GM23338 (cell line): ENCODE measurements around the gene FASTK. TPM values are rescaled to one million over a fixed set of nuclear protein-coding genes. Genes with fewer than 3 reads are reported as not detected.
A peak's percentile ranks its signal among the peaks of the same experiment; 100 is the strongest.

Source experiments
- ATAC-seq: fragments of 200-7000 bp; cut with Tn5 transposase; 3 replicates; pipeline ENCODE4 v1.9.1; 2020
- DNase-seq: peaks from one replicate; pipeline ENCODE4 v3.0.0-alpha.2; 2015; ENCODE audit warnings: low spot score
- H2AFZ ChIP-seq: fragments of 200-600 bp; sonication (generic); 2 replicates; pipeline ENCODE4 v1.8.0; 2016; ENCODE audit warnings: antibody characterized with exemption, mild to moderate bottlenecking, moderate library complexity
- H3F3A ChIP-seq: fragments of 200-600 bp; sonication (generic); replicated peaks from 2 replicates; pipeline ENCODE4 v1.8.0; 2017; ENCODE audit warnings: antibody characterized with exemption, mixed run types, low read depth
- H3K27ac ChIP-seq: fragments of 200-600 bp; sonication (generic); 2 replicates; pipeline ENCODE4 v1.6.1; 2016; ENCODE audit warnings: low read depth
- H3K27me3 ChIP-seq: fragments of 200-600 bp; sonication (generic); 2 replicates; pipeline ENCODE4 v1.8.0; 2016; ENCODE audit warnings: mild to moderate bottlenecking, mixed run types, moderate library complexity; ENCODE audit not compliant: insufficient read depth
- H3K36me3 ChIP-seq: fragments of 200-600 bp; sonication (generic); 2 replicates; pipeline ENCODE4 v1.8.0; 2016; ENCODE audit warnings: mild to moderate bottlenecking; ENCODE audit not compliant: insufficient read depth
- H3K4me1 ChIP-seq: fragments of 200-600 bp; sonication (generic); 2 replicates; pipeline ENCODE4 v1.8.0; 2016; ENCODE audit warnings: mild to moderate bottlenecking, moderate library complexity; ENCODE audit not compliant: insufficient read depth
- H3K4me2 ChIP-seq: fragments of 200-600 bp; sonication (generic); 2 replicates; pipeline ENCODE4 v1.7.1; 2017; ENCODE audit warnings: mixed run types
- H3K4me3 ChIP-seq: fragments of 200-600 bp; sonication (generic); 2 replicates; pipeline ENCODE4 v1.6.1; 2016; ENCODE audit warnings: mixed run types
- H3K79me2 ChIP-seq: fragments of 200-600 bp; sonication (generic); replicated peaks from 2 replicates; pipeline ENCODE4 v1.8.0; 2017; ENCODE audit warnings: mild to moderate bottlenecking; ENCODE audit not compliant: insufficient read depth
- H3K9me2 ChIP-seq: fragments of 200-600 bp; sonication (generic); 2 replicates; pipeline ENCODE4 v1.8.0; 2017; ENCODE audit not compliant: insufficient read depth
- H4K20me1 ChIP-seq: fragments of 200-600 bp; sonication (generic); replicated peaks from 2 replicates; pipeline ENCODE4 v1.8.0; 2017; ENCODE audit warnings: mild to moderate bottlenecking; ENCODE audit not compliant: insufficient read depth
- H3K27ac Mint-ChIP-seq: 2 replicates; pipeline ENCODE4 v1.8.0; 2020; ENCODE audit warnings: inconsistent platforms, mild to moderate bottlenecking, moderate library complexity, mixed read lengths
- H3K27me3 Mint-ChIP-seq: 3 replicates; pipeline ENCODE4 v1.8.0; 2022; ENCODE audit warnings: low read depth, mild to moderate bottlenecking, moderate library complexity, mixed read lengths, inconsistent platforms; ENCODE audit not compliant: insufficient read depth, poor library complexity
- H3K36me3 Mint-ChIP-seq: 3 replicates; pipeline ENCODE4 v1.8.0; 2021; ENCODE audit warnings: low read depth, mild to moderate bottlenecking, inconsistent platforms, moderate library complexity, mixed read lengths
- H3K4me1 Mint-ChIP-seq: 3 replicates; pipeline ENCODE4 v1.8.0; 2020; ENCODE audit warnings: mild to moderate bottlenecking, inconsistent platforms, mixed read lengths
- H3K4me3 Mint-ChIP-seq: 3 replicates; pipeline ENCODE4 v1.8.0; 2021; ENCODE audit warnings: moderate library complexity, mild to moderate bottlenecking, inconsistent platforms, mixed read lengths
- H3K9me3 Mint-ChIP-seq: 3 replicates; pipeline ENCODE4 v1.8.0; 2020; ENCODE audit warnings: moderate library complexity, mild to moderate bottlenecking, inconsistent platforms, mixed read lengths
- CTCF ChIP-seq, 2 experiments: fragments of 200-600 bp in 1 of 2; sonication (generic) in 1 of 2; conservative IDR thresholded peaks; 2 replicates each; pipeline versions ENCODE4 v1.5.1 to v1.6.1; 2016 to 2017; ENCODE audit warnings: antibody characterized with exemption in 2 of 2, low read depth in 2 of 2, mild to moderate bottlenecking in 2 of 2, moderate library complexity in 1 of 2
- EZH2phosphoT487 ChIP-seq: fragments of 200-600 bp; sonication (generic); IDR thresholded peaks from one replicate; pipeline ENCODE4 v1.8.1; 2018; ENCODE audit warnings: antibody characterized with exemption; ENCODE audit not compliant: unreplicated experiment
- POLR2AphosphoS5 ChIP-seq: IDR thresholded peaks from 2 replicates; pipeline ENCODE4 v1.6.1; 2016; ENCODE audit warnings: antibody characterized with exemption, low read depth
- STAT1 ChIP-seq: IDR thresholded peaks from one replicate; pipeline ENCODE4 v1.6.1; 2016; ENCODE audit warnings: antibody characterized with exemption; ENCODE audit not compliant: unreplicated experiment
- ZNF331 ChIP-seq: fragments of 250-450 bp; sonication (Bioruptor Pico); IDR thresholded peaks from 2 replicates; pipeline ENCODE4 v1.5.0; 2020; ENCODE audit warnings: low read depth, mild to moderate bottlenecking, moderate library complexity
- polyA plus RNA-seq: library from polyadenylated mRNA; unstranded; fragments of >200 nt; fragmentation: Nextera tagmentation; extraction: Ambion mirVana; gene quantifications from 2 replicates; pipeline ENCODE4 v1.2.1, GENCODE V29; 2016
- total RNA-seq: library from RNA; depleted of rRNA; stranded (reverse); fragments of >200 nt; shearing (Covaris generic); gene quantifications from 2 replicates; pipeline ENCODE4 v1.2.3, GENCODE V29; 2014
- TF ChIP-seq, protein P1 (sequence below): IDR thresholded peaks from 2 replicates; pipeline ENCODE4 v1.6.1; 2016; ENCODE audit warnings: antibody characterized with exemption

FASTK gene
- total and polyA plus RNA-seq, 2 experiments from 2014 or later: 37.4 to 57.4 TPM

GRCh38 chr7:151115121-151115835 lies 34.7 kb upstream of the FASTK start:
- peaks cover 12% of the 10 kb centered on the region for H3K36me3 Mint-ChIP-seq
- peak overlapping the region; percentile 57 for H3K4me3 ChIP-seq
- peak overlapping the region; percentile 72 for H3K4me3 Mint-ChIP-seq
- H2AFZ ChIP-seq: no peak overlapping the region
- peaks cover 13% of the 10 kb centered on the region for H3K79me2 ChIP-seq
- H3F3A ChIP-seq: peaks cover 10% of the 10 kb centered on the region
- H3K27me3 Mint-ChIP-seq: peaks cover 21% of the 10 kb centered on the region
- H3K4me2 ChIP-seq: peak overlapping the region; percentile 81
- TF ChIP-seq EZH2phosphoT487 (no peak), CTCF (conservative IDR thresholded peaks at IDR 0.05; ENCODE audit: low read depth in 2 of 2) (no peak; a peak in 1 of 4 replicates)
- H3K27ac ChIP-seq: no peak overlapping the region
- H3K9me3 Mint-ChIP-seq: no peaks in the 10 kb centered on the region
- peaks cover 47% of the 10 kb centered on the region for H4K20me1 ChIP-seq
- H3K4me1 Mint-ChIP-seq: peaks cover 25% of the 10 kb centered on the region
- H3K36me3 ChIP-seq: no peaks in the 10 kb centered on the region
- DNase-seq (peak; percentile 62), ATAC-seq (peak; percentile 13)
- no peaks in the 10 kb centered on the region for H3K9me2 ChIP-seq
- peaks cover 18% of the 10 kb centered on the region for H3K4me1 ChIP-seq
- H3K27ac Mint-ChIP-seq: no peak overlapping the region
- H3K27me3 ChIP-seq: peaks cover 25% of the 10 kb centered on the region

GRCh38 chr7:151114151-151115090 lies 33.8 kb upstream of the FASTK start:
- H3K27ac Mint-ChIP-seq: no peak overlapping the region
- peaks cover 17% of the 10 kb centered on the region for H3K79me2 ChIP-seq
- peak overlapping the region; percentile 50 for H3K4me3 ChIP-seq

More at GRCh38 chr7:151114151-151115090, 33.8 kb upstream of the FASTK start:
- DNase-seq (peak; percentile 84), ATAC-seq (peak; percentile 51)
- TF ChIP-seq, protein P1, sequence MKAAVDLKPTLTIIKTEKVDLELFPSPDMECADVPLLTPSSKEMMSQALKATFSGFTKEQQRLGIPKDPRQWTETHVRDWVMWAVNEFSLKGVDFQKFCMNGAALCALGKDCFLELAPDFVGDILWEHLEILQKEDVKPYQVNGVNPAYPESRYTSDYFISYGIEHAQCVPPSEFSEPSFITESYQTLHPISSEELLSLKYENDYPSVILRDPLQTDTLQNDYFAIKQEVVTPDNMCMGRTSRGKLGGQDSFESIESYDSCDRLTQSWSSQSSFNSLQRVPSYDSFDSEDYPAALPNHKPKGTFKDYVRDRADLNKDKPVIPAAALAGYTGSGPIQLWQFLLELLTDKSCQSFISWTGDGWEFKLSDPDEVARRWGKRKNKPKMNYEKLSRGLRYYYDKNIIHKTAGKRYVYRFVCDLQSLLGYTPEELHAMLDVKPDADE: no peak
- no peak for TF ChIP-seq ZNF331 (CRISPR knock-in tag)
- TF ChIP-seq STAT1: no peak
- TF ChIP-seq POLR2AphosphoS5: 0 out of 2 replicates have a peak, but pooled peaks have one; percentile 22
- peak in 1 of 2 experiments; percentile 16; a peak in 1 of 4 replicates for TF ChIP-seq CTCF (conservative IDR thresholded peaks at IDR 0.05; ENCODE audit: low read depth in 2 of 2)
- Histone ChIP-seq H3K9me2 (no peaks in the 10 kb centered on the region), H4K20me1 (peaks cover 47% of the 10 kb centered on the region), H3K36me3 (no peaks in the 10 kb centered on the region), H3K4me2 (peak overlapping the region; percentile 79), H3F3A (peaks cover 14% of the 10 kb centered on the region), H3K4me1 (peaks cover 18% of the 10 kb centered on the region), H2AFZ (no peak overlapping the region), H3K27ac (peak overlapping the region; percentile 32; the same call in 1 of the 2 replicates), H3K27me3 (peaks cover 25% of the 10 kb centered on the region)
- Mint-ChIP-seq H3K27me3 (peaks cover 21% of the 10 kb centered on the region), H3K9me3 (no peaks in the 10 kb centered on the region), H3K4me3 (peak overlapping the region; percentile 57), H3K36me3 (peaks cover 10% of the 10 kb centered on the region), H3K4me1 (peaks cover 29% of the 10 kb centered on the region)
